ENCODE results near the gene FBXW4.

The FBXW4 gene

GRCh38 chr10:101693978-101694673 lies 844 bp downstream of the FBXW4 start:
- Histone ChIP-seq H3K4ac (ENCODE audit: low read depth, low read length) (peak overlapping the region; percentile 18), H3K4me1 (ENCODE audit: control insufficient read depth, low read depth, low read length) (peaks cover 7% of the 10 kb centered on the region), H3K18ac (ENCODE audit: low read length) (peak overlapping the region; percentile 29), H2AK5ac (ENCODE audit: low read length) (no peak overlapping the region), H3K79me2 (ENCODE audit: control insufficient read depth, insufficient read depth, low read length) (peaks cover 2% of the 10 kb centered on the region), H3K36me3 (ENCODE audit: control insufficient read depth, insufficient read depth, low read length) (no peaks in the 10 kb centered on the region), H2BK5ac (ENCODE audit: low read length) (peak overlapping the region; percentile 98), H3K27ac (ENCODE audit: low read depth, low read length) (peak overlapping the region; percentile 81), H3K56ac (ENCODE audit: low read length) (peak overlapping the region; percentile 99), H3K4me3 (ENCODE audit: low read length) (peak overlapping the region; percentile 73), H3K79me1 (ENCODE audit: low read length) (peaks cover 8% of the 10 kb centered on the region), H3K23ac (ENCODE audit: low read length) (peak overlapping the region; percentile 73), H2BK120ac (ENCODE audit: low read depth, low read length) (no peak overlapping the region), H4K5ac (ENCODE audit: low read length) (peak overlapping the region; percentile 5), H4K8ac (ENCODE audit: low read depth, low read length) (no peak overlapping the region), H2BK15ac (replicated peaks; ENCODE audit: low read depth) (no peak overlapping the region), H3K27me3 (ENCODE audit: insufficient read depth, low read length, poor library complexity) (no peaks in the 10 kb centered on the region), H3K4me2 (ENCODE audit: low read length) (peak overlapping the region; percentile 88), H3K9ac (ENCODE audit: low read length) (peak overlapping the region; percentile 97)
- peak; percentile 73 for DNase-seq
- no CpG with 5 or more reads among the region's 63 CpGs for WGBS (ENCODE audit: extremely low coverage, insufficient coverage, low lambda C conversion rate)

GRCh38 chr10:101693651-101693977 lies 1.4 kb downstream of the FBXW4 start:
- H3K79me1 ChIP-seq (ENCODE audit: low read length), result peaks cover 8% of the 10 kb centered on the region
- H3K36me3 ChIP-seq (ENCODE audit: control insufficient read depth, insufficient read depth, low read length), result no peaks in the 10 kb centered on the region
- no peak overlapping the region for H3K23ac ChIP-seq (ENCODE audit: low read length)
- H3K4ac ChIP-seq (ENCODE audit: low read depth, low read length), result peak overlapping the region; percentile 18
- no peak overlapping the region for H2AK5ac ChIP-seq (ENCODE audit: low read length)
- peak overlapping the region; percentile 99 for H3K56ac ChIP-seq (ENCODE audit: low read length)
- peak overlapping the region; percentile 29 for H3K18ac ChIP-seq (ENCODE audit: low read length)
- H2BK120ac ChIP-seq (ENCODE audit: low read depth, low read length), result no peak overlapping the region
- H4K5ac ChIP-seq (ENCODE audit: low read length), result no peak overlapping the region
- H3K79me2 ChIP-seq (ENCODE audit: control insufficient read depth, insufficient read depth, low read length), result peaks cover 2% of the 10 kb centered on the region
- peak overlapping the region; percentile 81 for H3K27ac ChIP-seq (ENCODE audit: low read depth, low read length)
- peak overlapping the region; percentile 88 for H3K4me2 ChIP-seq (ENCODE audit: low read length)
- no peak overlapping the region for H2BK15ac ChIP-seq (replicated peaks; ENCODE audit: low read depth)
- no peaks in the 10 kb centered on the region for H3K27me3 ChIP-seq (ENCODE audit: insufficient read depth, low read length, poor library complexity)
- WGBS (ENCODE audit: extremely low coverage, insufficient coverage, low lambda C conversion rate), result no CpG with 5 or more reads among the region's 4 CpGs
- peak overlapping the region; percentile 73 for H3K4me3 ChIP-seq (ENCODE audit: low read length)
- peak; percentile 30 for DNase-seq
- no peak overlapping the region for H4K8ac ChIP-seq (ENCODE audit: low read depth, low read length)
- peaks cover 7% of the 10 kb centered on the region for H3K4me1 ChIP-seq (ENCODE audit: control insufficient read depth, low read depth, low read length)
- H3K9ac ChIP-seq (ENCODE audit: low read length), result peak overlapping the region; percentile 97
- H2BK5ac ChIP-seq (ENCODE audit: low read length), result no peak overlapping the region

- WGBS (ENCODE audit: extremely low coverage, insufficient coverage, low lambda C conversion rate), result no CpG with 5 or more reads among the region's 7 CpGs
- no peaks in the 10 kb centered on the region for H3K27me3 ChIP-seq (ENCODE audit: insufficient read depth, low read length, poor library complexity)
- no peak overlapping the region for H2BK5ac ChIP-seq (ENCODE audit: low read length)
- no peak overlapping the region for H2BK120ac ChIP-seq (ENCODE audit: low read depth, low read length)
- H3K27ac ChIP-seq (ENCODE audit: low read depth, low read length), result no peak overlapping the region
- H2AK5ac ChIP-seq (ENCODE audit: low read length), result no peak overlapping the region
- no peaks in the 10 kb centered on the region for H3K36me3 ChIP-seq (ENCODE audit: control insufficient read depth, insufficient read depth, low read length)
- no peak overlapping the region for H4K8ac ChIP-seq (ENCODE audit: low read depth, low read length)
- no peak overlapping the region for H3K4me2 ChIP-seq (ENCODE audit: low read length)
- no peak overlapping the region for H3K56ac ChIP-seq (ENCODE audit: low read length)
- no peak overlapping the region for H2BK15ac ChIP-seq (replicated peaks; ENCODE audit: low read depth)
- H3K4me3 ChIP-seq (ENCODE audit: low read length), result no peak overlapping the region
- peaks cover 12% of the 10 kb centered on the region for H3K79me1 ChIP-seq (ENCODE audit: low read length)
- DNase-seq, result no peak
- H3K18ac ChIP-seq (ENCODE audit: low read length), result no peak overlapping the region
- H3K79me2 ChIP-seq (ENCODE audit: control insufficient read depth, insufficient read depth, low read length), result peaks cover 2% of the 10 kb centered on the region
- no peak overlapping the region for H3K23ac ChIP-seq (ENCODE audit: low read length)
- H3K9ac ChIP-seq (ENCODE audit: low read length), result no peak overlapping the region
- H3K4ac ChIP-seq (ENCODE audit: low read depth, low read length), result no peak overlapping the region
- H3K4me1 ChIP-seq (ENCODE audit: control insufficient read depth, low read depth, low read length), result peaks cover 7% of the 10 kb centered on the region
- no peak overlapping the region for H4K5ac ChIP-seq (ENCODE audit: low read length)
These were observed 3.9 kb downstream of the FBXW4 start for GRCh38 chr10:101691081-101691480.

- no CpG with 5 or more reads among the region's 7 CpGs for WGBS (ENCODE audit: extremely low coverage, insufficient coverage, low lambda C conversion rate)
- Histone ChIP-seq H3K23ac (ENCODE audit: low read length) (no peak overlapping the region), H3K27ac (ENCODE audit: low read depth, low read length) (no peak overlapping the region), H3K79me1 (ENCODE audit: low read length) (peaks cover 12% of the 10 kb centered on the region), H2BK15ac (replicated peaks; ENCODE audit: low read depth) (no peak overlapping the region), H3K4me3 (ENCODE audit: low read length) (no peak overlapping the region), H4K5ac (ENCODE audit: low read length) (no peak overlapping the region), H3K36me3 (ENCODE audit: control insufficient read depth, insufficient read depth, low read length) (no peaks in the 10 kb centered on the region), H3K27me3 (ENCODE audit: insufficient read depth, low read length, poor library complexity) (no peaks in the 10 kb centered on the region), H4K8ac (ENCODE audit: low read depth, low read length) (no peak overlapping the region), H2AK5ac (ENCODE audit: low read length) (no peak overlapping the region), H3K79me2 (ENCODE audit: control insufficient read depth, insufficient read depth, low read length) (peaks cover 2% of the 10 kb centered on the region), H2BK120ac (ENCODE audit: low read depth, low read length) (no peak overlapping the region), H3K56ac (ENCODE audit: low read length) (peak overlapping the region; percentile 50), H3K18ac (ENCODE audit: low read length) (no peak overlapping the region), H3K9ac (ENCODE audit: low read length) (no peak overlapping the region), H3K4me1 (ENCODE audit: control insufficient read depth, low read depth, low read length) (peaks cover 5% of the 10 kb centered on the region), H2BK5ac (ENCODE audit: low read length) (no peak overlapping the region), H3K4me2 (ENCODE audit: low read length) (no peak overlapping the region), H3K4ac (ENCODE audit: low read depth, low read length) (no peak overlapping the region)
- DNase-seq, result no peak
These were observed 4.5 kb downstream of the FBXW4 start for GRCh38 chr10:101690461-101690860.

GRCh38 chr10:101687071-101687658 lies 7.8 kb downstream of the FBXW4 start:
- DNase-seq, result no peak
- Histone ChIP-seq H4K5ac (ENCODE audit: low read length) (no peak overlapping the region), H4K8ac (ENCODE audit: low read depth, low read length) (no peak overlapping the region), H3K18ac (ENCODE audit: low read length) (peak overlapping the region; percentile 28), H3K79me2 (ENCODE audit: control insufficient read depth, insufficient read depth, low read length) (no peaks in the 10 kb centered on the region), H3K4ac (ENCODE audit: low read depth, low read length) (no peak overlapping the region), H3K4me1 (ENCODE audit: control insufficient read depth, low read depth, low read length) (peaks cover 3% of the 10 kb centered on the region), H2BK120ac (ENCODE audit: low read depth, low read length) (no peak overlapping the region), H2BK15ac (replicated peaks; ENCODE audit: low read depth) (no peak overlapping the region), H3K36me3 (ENCODE audit: control insufficient read depth, insufficient read depth, low read length) (no peaks in the 10 kb centered on the region), H2BK5ac (ENCODE audit: low read length) (no peak overlapping the region), H3K4me2 (ENCODE audit: low read length) (no peak overlapping the region), H3K56ac (ENCODE audit: low read length) (no peak overlapping the region), H3K79me1 (ENCODE audit: low read length) (peaks cover 10% of the 10 kb centered on the region), H2AK5ac (ENCODE audit: low read length) (no peak overlapping the region), H3K4me3 (ENCODE audit: low read length) (no peak overlapping the region), H3K23ac (ENCODE audit: low read length) (no peak overlapping the region), H3K9ac (ENCODE audit: low read length) (no peak overlapping the region), H3K27ac (ENCODE audit: low read depth, low read length) (no peak overlapping the region), H3K27me3 (ENCODE audit: insufficient read depth, low read length, poor library complexity) (no peaks in the 10 kb centered on the region)
- whole genome bisulfite sequencing (ENCODE audit: extremely low coverage, insufficient coverage, low lambda C conversion rate), result no CpG with 5 or more reads among the region's 3 CpGs
